Stomach smooth muscle (tissue), 2 donors: Measurements from ENCODE around the gene ACADL.
A peak's percentile ranks its signal among the peaks of the same experiment; 100 is the strongest.
"Not testable (repeated sequence)": the region's sequence is repeated elsewhere in the genome, so short reads cannot be mapped to it uniquely, and the experiment has no call there.

Experiments used
- H3K27ac ChIP-seq: one replicate; pipeline ENCODE4 v1.7.0; 2013; ENCODE audit warnings: mild to moderate bottlenecking, low read length, inconsistent platforms
- H3K27me3 ChIP-seq, 2 donors: one replicate each; pipeline ENCODE4 v1.7.0; 2013; ENCODE audit warnings: low read length in 2 of 2; ENCODE audit not compliant: insufficient read depth in 2 of 2, control insufficient read depth in 1 of 2
- H3K36me3 ChIP-seq, 2 donors: one replicate each; pipeline ENCODE4 v1.7.0; 2013; ENCODE audit warnings: low read length in 2 of 2; ENCODE audit not compliant: control insufficient read depth in 2 of 2, insufficient read depth in 2 of 2
- H3K4me1 ChIP-seq: one replicate; pipeline ENCODE4 v1.7.0; 2013; ENCODE audit warnings: low read length; ENCODE audit not compliant: control insufficient read depth, insufficient read depth
- H3K4me3 ChIP-seq, 2 donors: one replicate each; pipeline ENCODE4 v1.7.0; 2013; ENCODE audit warnings: low read length in 2 of 2
- H3K9ac ChIP-seq, 2 donors: one replicate each; pipeline ENCODE4 v1.7.0; 2013; ENCODE audit warnings: low read length in 2 of 2, mild to moderate bottlenecking in 1 of 2
- H3K9me3 ChIP-seq, 2 donors: one replicate each; pipeline ENCODE4 v1.7.0; 2013; ENCODE audit warnings: low read length in 2 of 2; ENCODE audit not compliant: control insufficient read depth in 2 of 2
- donor health status: healthy.
- donor health status: Pancreatic carcinoma.

The ACADL gene

GRCh38 chr2:210181606-210182088, 43.6 kb downstream of the ACADL start:
- H3K9ac ChIP-seq, H3K4me1 ChIP-seq, H3K9me3 ChIP-seq: not testable (repeated sequence)

DNA sequence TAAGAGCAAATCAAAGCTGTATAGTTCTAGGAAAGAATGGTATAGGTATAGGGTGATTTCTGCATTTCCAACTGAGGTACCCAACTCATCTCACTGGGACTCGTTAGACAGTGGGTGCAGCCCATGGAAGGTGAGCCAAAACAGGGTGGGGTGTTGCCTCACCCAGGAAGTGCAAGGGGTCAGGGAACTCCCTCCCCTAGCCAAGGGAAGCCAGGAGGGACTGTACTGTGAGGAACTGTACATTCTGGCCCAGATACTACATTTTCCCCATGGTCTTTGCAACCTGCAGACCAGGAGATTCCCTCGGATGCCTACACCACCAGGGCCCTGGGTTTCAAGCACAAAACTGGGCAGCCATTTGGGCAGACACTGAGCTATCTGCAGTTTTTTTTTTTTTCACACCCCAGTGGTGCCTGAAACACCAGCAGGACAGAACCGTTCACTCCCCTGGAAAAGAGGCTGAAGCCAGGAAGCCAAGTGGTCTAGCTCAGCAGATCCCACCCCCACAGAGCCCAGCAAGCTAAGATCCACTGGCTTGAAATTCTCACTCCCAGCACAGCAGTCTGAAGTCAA, 44.1 kb downstream of the ACADL start:
- H3K9ac ChIP-seq, H3K27ac ChIP-seq, H3K36me3 ChIP-seq, H3K4me3 ChIP-seq, H3K4me1 ChIP-seq, H3K27me3 ChIP-seq, H3K9me3 ChIP-seq: not testable (repeated sequence)

More at GRCh38 chr2:210181606-210182088, 43.6 kb downstream of the ACADL start:
- not testable (repeated sequence) for H3K27ac ChIP-seq, H3K27me3 ChIP-seq, H3K4me3 ChIP-seq, H3K36me3 ChIP-seq

DNA sequence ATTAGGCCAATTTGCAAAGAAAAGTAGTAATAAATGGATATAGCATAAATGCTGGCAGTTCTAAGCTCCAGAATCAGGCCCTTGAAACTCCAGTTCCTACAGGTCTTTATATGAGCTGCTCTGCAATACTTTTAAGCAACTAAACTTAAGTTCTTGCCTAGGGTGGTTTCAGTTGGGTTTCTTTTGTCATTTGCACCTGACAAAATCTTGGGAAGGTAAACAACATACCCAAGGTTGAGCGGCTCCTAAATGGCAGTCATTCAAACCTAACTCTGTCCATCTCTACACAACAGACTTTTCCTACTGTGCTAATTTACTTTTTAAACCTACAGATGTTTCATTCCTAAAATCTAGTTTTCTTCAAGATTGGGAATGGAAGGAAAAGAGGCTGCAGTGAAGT, 44.8 kb downstream of the ACADL start:
- no peaks in the 10 kb centered on the region for H3K36me3 ChIP-seq
- H3K27ac ChIP-seq, result no peak overlapping the region
- no peaks in the 10 kb centered on the region for H3K4me1 ChIP-seq
- H3K9ac ChIP-seq, result no peak overlapping the region
- no peaks in the 10 kb centered on the region for H3K9me3 ChIP-seq
- no peaks in the 10 kb centered on the region for H3K27me3 ChIP-seq
- H3K4me3 ChIP-seq, result no peak overlapping the region

DNA sequence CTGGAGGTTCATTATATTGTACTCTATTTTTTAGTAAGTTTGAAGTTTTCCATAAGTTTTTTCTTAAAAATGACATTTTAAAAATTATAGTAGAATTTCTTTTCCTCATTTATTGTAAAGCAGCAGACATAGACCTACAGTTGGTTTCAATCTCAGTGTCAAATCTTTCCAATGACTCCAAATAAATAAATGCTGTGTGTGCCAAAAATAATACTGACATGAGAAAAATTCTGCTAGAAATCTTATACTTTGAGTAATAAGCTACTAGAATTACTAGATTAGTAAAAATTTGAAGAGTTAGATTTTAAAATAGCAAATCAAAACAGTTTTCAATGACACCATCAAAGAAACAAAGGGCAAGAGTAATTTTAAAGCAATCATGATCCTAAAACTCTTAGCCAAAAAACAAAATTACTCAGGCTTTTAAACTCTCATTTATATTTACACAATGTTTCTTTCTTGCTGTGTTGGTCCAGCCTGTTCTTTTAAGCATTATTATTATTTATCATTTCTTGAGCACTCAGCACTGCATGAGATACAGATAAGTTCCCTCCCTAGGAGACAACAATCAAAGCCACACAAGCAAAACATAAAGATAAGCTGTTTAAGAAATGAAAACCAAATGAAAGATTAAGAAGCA, 45.8 kb downstream of the ACADL start:
- no peaks in the 10 kb centered on the region for H3K27me3 ChIP-seq
- no peak overlapping the region for H3K9ac ChIP-seq
- H3K9me3 ChIP-seq, result no peaks in the 10 kb centered on the region
- H3K27ac ChIP-seq, result no peak overlapping the region
- H3K36me3 ChIP-seq, result no peaks in the 10 kb centered on the region
- H3K4me3 ChIP-seq, result no peak overlapping the region
- H3K4me1 ChIP-seq, result no peaks in the 10 kb centered on the region

DNA sequence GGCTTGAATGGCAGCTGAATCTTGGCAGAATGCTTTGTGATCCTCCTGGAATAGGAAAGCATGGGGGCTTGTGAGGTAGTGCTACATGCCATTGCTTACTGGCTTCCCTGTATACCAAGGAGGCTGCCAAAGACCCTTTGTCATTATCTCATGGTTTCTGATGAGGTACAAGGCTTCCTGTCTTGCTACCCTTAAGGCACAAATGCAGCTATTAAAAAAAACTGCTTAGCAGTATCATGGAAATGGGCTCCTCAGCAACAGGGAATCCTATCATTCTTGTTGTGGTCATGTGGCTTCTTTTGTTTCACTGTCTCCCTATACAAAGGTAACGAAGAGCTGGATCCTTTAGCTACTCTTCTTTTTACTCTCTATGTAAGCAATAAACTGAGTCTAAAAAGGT, 47.5 kb downstream of the ACADL start:
- Histone ChIP-seq H3K9me3 (no peaks in the 10 kb centered on the region), H3K27ac (no peak overlapping the region), H3K9ac (no peak overlapping the region), H3K36me3 (no peaks in the 10 kb centered on the region), H3K27me3 (no peaks in the 10 kb centered on the region), H3K4me3 (no peak overlapping the region), H3K4me1 (no peaks in the 10 kb centered on the region)

DNA sequence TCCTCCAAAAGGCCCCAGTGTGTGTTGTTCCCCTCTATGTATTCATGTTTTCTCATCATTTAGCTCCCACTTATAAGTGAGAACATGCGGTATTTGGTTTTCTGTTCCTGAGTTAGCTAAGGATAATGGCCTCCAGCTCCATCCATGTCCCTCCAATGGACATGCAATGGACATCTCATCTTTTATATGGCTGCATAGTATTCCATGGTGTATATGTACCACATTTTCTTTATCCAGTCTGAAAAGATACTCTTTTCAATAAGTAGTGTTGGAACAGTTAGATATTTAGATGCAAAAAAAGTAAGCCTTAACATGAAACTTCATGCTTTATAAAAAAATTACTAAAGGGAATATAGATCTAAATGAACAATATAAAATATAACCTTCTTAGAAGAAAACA, 48.1 kb downstream of the ACADL start:
- not testable (repeated sequence) for H3K4me3 ChIP-seq, H3K27ac ChIP-seq, H3K9ac ChIP-seq, H3K36me3 ChIP-seq, H3K27me3 ChIP-seq, H3K4me1 ChIP-seq, H3K9me3 ChIP-seq

GRCh38 chr2:210174086-210174485, 51.2 kb downstream of the ACADL start:
- peaks cover 5% of the 10 kb centered on the region for H3K4me1 ChIP-seq
- H3K36me3 ChIP-seq, result no peaks in the 10 kb centered on the region
- H3K27ac ChIP-seq, result no peak overlapping the region
- no peak overlapping the region for H3K4me3 ChIP-seq
- H3K27me3 ChIP-seq, result no peaks in the 10 kb centered on the region
- H3K9me3 ChIP-seq, result no peaks in the 10 kb centered on the region
- H3K9ac ChIP-seq, result no peak overlapping the region

- no peaks in the 10 kb centered on the region for H3K36me3 ChIP-seq
- peak overlapping the region; percentile 77 for H3K27ac ChIP-seq
- H3K9me3 ChIP-seq, result no peaks in the 10 kb centered on the region
- no peaks in the 10 kb centered on the region for H3K27me3 ChIP-seq
- peaks cover 5% of the 10 kb centered on the region for H3K4me1 ChIP-seq
- peak overlapping the region; percentile 75 to 78 for H3K4me3 ChIP-seq
- peak overlapping the region; percentile 75 to 81 for H3K9ac ChIP-seq
These were observed 53.0 kb downstream of the ACADL start for GRCh38 chr2:210172219-210172575.

DNA sequence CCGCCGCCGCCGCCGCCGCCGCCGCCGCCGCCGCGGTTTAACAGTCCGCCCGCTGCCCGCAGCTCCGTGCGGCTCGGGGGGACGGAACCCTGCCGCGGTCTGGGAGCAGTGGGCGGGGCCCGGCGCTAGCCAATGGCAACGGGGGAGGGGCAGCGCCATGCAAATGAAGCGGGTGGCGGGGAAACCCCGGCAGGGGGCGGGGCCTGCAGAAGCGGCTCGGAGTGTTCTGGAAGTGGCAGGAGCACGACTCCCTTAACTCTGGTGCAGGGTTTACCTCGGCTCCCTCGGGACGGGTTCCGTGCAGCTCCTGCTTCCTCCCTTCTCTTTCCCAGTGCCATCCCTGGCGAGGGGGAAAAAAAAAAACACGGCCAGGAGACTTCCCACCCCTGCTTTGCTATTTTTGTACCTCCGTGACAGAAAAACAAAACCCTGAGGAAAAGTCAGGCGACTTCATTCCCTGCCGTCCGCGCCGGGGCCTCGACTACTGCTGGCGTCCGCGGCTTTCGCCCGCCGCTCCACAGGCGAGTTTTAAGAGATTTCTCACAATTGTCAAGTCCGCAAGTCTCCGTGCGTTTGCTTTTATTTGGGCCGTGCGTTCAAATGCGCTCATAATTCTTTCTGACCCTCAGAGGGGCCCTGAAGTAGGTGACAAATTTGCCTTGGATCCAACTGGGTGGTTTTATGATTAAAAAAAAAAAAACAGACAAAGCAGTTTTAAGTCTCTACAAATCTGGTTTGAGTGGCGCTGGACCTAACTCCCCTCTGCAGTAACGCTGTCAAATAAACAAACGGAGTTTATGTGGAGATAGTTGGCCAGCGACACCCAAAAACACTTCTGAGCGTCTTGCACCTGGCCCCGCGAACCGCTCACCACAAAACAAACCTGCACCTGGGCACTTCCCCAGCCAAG, 53.7 kb downstream of the ACADL start, which contains the start of gene KANSL1L:
KANSL1L (minus strand) TSS at position 101 of the 910 bp plus-strand sequence. CDS start 16,827 bp downstream, outside the sequence.
- Histone ChIP-seq H3K27me3 (no peaks in the 10 kb centered on the region), H3K9ac (peak within 1 kb of the TSS; percentile 81 to 94), H3K4me1 (peaks cover 5% of the 10 kb centered on the region), H3K27ac (peak within 1 kb of the TSS; percentile 89), H3K4me3 (peak within 1 kb of the TSS; percentile 75 to 84), H3K36me3 (no peaks in the 10 kb centered on the region), H3K9me3 (no peaks in the 10 kb centered on the region)

DNA sequence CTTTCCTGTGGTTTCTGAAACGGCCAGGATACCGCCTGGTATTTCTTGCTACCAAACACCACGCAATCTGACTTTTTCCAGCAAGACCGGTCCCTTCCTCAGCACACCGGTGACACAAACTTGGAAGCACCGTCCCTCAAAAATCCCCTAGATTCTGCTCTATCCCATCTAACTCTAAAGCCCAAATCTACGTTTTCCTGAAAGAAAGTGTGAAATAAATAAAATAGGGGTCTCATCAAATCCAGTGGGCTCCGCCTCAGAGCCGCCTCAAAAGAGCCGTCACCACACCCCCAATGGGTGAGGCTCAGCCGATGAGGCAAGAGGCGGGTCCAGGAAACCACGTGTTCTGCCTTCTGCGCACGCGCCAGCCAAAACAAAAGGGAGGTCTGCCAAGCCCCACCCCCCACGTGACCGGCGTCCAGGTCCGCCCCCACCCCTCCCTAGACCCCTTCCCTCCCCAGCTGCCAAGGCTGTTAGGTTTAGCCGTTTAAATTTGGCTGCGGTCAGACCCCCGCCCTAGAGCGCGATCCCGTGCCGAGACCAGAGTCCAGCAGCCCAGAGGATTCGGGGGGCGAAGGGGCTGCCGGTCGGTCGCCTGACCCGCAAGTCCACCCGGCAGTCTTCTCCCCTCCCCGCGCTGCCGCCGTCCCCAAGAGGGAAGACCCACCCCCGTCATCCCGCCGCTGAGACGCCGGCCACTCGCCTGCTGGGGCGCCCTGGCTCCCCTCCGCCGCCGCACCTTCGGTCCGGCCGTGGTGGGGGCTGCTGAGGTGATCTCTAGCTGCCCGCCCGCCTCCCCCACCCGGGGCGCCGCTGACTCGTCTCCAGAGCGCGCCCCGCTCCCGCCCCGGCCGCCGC, 54.6 kb downstream of the ACADL start:
- no peaks in the 10 kb centered on the region for H3K9me3 ChIP-seq
- no peaks in the 10 kb centered on the region for H3K36me3 ChIP-seq
- peak overlapping the region; percentile 89 for H3K27ac ChIP-seq
- H3K4me1 ChIP-seq, result peaks cover 5% of the 10 kb centered on the region
- peak overlapping the region; percentile 70 to 84 for H3K4me3 ChIP-seq
- no peaks in the 10 kb centered on the region for H3K27me3 ChIP-seq
- peak overlapping the region; percentile 80 to 94 for H3K9ac ChIP-seq
